Naive B cell (primary cell): ENCODE results near the gene UAP1. TPM values are rescaled to one million over a fixed set of nuclear protein-coding genes. Genes with fewer than 3 reads are reported as not detected.
A peak's percentile ranks its signal among the peaks of the same experiment; 100 is the strongest.

Experiments
- ATAC-seq, 2 donors: fragments of 150-1000 bp; cut with Tn5 transposase; 2 replicates each; pipeline ENCODE4 v1.10.0; 2021; ENCODE audit warnings: low read depth in 2 of 2, mild to moderate bottlenecking in 2 of 2, moderate library complexity in 2 of 2
- DNase-seq: peaks from one replicate; pipeline ENCODE4 v3.0.0; 2022
- H3K27ac Mint-ChIP-seq, 6 donors: one replicate each; pipeline ENCODE4 v1.8.0; 2020 to 2022; ENCODE audit warnings: mild to moderate bottlenecking in 6 of 6, mixed read lengths in 6 of 6, moderate library complexity in 5 of 6, inconsistent platforms in 2 of 6
- H3K27me3 Mint-ChIP-seq, 3 donors: one replicate each; pipeline ENCODE4 v1.8.0; 2021 to 2022; ENCODE audit warnings: mixed read lengths in 3 of 3, mild to moderate bottlenecking in 1 of 3
- H3K36me3 Mint-ChIP-seq, 2 donors: one replicate each; pipeline ENCODE4 v1.8.0; 2020 to 2022; ENCODE audit warnings: mixed read lengths in 2 of 2, inconsistent platforms in 1 of 2, mild to moderate bottlenecking in 1 of 2
- H3K4me1 Mint-ChIP-seq, 3 donors: one replicate each; pipeline ENCODE4 v1.8.0; 2020 to 2022; ENCODE audit warnings: mixed read lengths in 3 of 3, inconsistent platforms in 1 of 3, mild to moderate bottlenecking in 1 of 3, moderate library complexity in 1 of 3
- H3K4me3 Mint-ChIP-seq, 8 donors: one replicate each; pipeline ENCODE4 v1.8.0; 2020 to 2022; ENCODE audit warnings: mild to moderate bottlenecking in 8 of 8, mixed read lengths in 8 of 8, moderate library complexity in 8 of 8, inconsistent platforms in 2 of 8
- H3K9me3 Mint-ChIP-seq, 7 donors: one replicate each; pipeline ENCODE4 v1.8.0; 2020 to 2022; ENCODE audit warnings: mixed read lengths in 7 of 7, mild to moderate bottlenecking in 5 of 7, inconsistent platforms in 2 of 7, moderate library complexity in 1 of 7
- polyA plus RNA-seq, 6 donors: library from polyadenylated mRNA; unstranded; fragments of 300-500 nt; fragmentation: Illumina TruSeq; gene quantifications; one replicate each; pipeline ENCODE4 v1.2.3, GENCODE V29; 2021; ENCODE audit warnings: low read depth in 6 of 6

Gene UAP1
- polyA plus RNA-seq, 6 donors from 2014 or later = 15.8 to 50.0 (median 19.9) TPM

DNA sequence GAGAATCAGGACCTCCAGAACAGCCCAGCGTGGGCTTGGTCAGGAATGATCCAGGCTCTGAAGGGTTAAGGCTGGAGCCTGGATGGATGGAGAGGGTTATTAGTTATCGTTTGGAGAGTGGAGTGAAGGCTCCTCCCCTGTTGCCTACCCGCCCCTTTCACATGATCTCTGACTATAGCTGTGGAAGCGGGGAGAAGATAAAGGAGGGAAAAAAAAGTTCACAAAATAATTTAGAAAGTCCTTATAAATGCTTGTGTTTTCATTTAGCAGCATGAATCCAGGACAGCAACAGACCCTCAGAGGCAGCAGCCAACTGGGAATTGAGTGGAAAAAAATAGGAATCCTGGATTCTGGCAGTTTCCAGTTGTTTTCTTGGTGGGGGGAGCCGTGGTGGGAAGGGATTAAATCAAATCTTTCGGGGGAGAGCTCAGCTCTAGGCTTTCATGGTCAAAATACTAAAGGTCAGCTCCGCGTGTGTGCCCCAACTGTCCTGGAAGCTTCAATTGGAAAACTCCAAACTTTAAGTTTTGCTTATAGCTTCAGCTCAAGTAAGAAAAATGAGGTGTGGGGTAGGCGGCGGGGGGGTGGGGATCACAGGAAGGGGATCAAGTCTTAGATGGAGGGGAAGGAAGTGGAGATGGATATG is 70.1 kb downstream of the UAP1 start:
- DNase-seq (no peak), ATAC-seq (no peak)
- no peaks in the 10 kb centered on the region for H3K36me3 Mint-ChIP-seq
- peaks cover 20 to 47% (median 21%) of the 10 kb centered on the region in 3 donors for H3K27me3 Mint-ChIP-seq
- H3K4me3 Mint-ChIP-seq = no peak overlapping the region
- no peaks in the 10 kb centered on the region for H3K4me1 Mint-ChIP-seq
- H3K27ac Mint-ChIP-seq = no peak overlapping the region
- no peaks in the 10 kb centered on the region for H3K9me3 Mint-ChIP-seq

DNA sequence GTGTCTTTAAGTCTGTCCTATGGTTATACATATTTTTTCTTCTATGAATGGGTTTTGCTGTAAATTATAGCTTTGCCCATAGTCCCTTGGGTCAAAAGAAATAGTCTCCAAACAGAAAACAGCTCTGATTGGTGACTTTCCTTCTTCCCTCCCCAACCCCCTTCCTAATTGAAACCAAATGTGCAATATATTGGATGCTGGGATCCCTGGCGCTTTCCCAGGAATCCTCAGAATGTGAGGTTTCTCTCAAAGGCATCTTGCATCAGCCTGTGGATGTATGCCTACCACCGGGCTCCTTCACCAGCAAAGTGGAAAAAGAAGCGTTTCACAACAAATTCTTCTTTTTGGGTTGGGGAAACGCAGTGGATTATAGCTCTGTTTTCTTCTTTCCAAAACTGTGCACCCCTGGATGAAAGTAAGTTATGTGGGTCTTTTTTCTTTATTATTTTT is 70.7 kb downstream of the UAP1 start, which contains the start of gene DDR2:
Gene DDR2 (plus strand): TSS at position 248 of the 450 bp plus-strand sequence. CDS start 86,600 bp downstream, outside the sequence.
- Mint-ChIP-seq H3K9me3 (no peaks in the 10 kb centered on the region), H3K27ac (no peak within 1 kb of the TSS), H3K4me1 (no peaks in the 10 kb centered on the region), H3K36me3 (no peaks in the 10 kb centered on the region), H3K4me3 (no peak within 1 kb of the TSS), H3K27me3 (peaks cover 16 to 44% (median 17%) of the 10 kb centered on the region in 3 donors)
- DNase-seq (no peak), ATAC-seq (no peak)

- Mint-ChIP-seq H3K4me1 (no peaks in the 10 kb centered on the region), H3K9me3 (no peaks in the 10 kb centered on the region), H3K36me3 (no peaks in the 10 kb centered on the region), H3K27me3 (peaks cover 13 to 39% (median 16%) of the 10 kb centered on the region in 3 donors), H3K27ac (no peak overlapping the region), H3K4me3 (no peak overlapping the region)
- no peak for DNase-seq
- no peak for ATAC-seq
Measured at GRCh38 chr1:162632698-162633080, 71.2 kb downstream of the UAP1 start.

DNA sequence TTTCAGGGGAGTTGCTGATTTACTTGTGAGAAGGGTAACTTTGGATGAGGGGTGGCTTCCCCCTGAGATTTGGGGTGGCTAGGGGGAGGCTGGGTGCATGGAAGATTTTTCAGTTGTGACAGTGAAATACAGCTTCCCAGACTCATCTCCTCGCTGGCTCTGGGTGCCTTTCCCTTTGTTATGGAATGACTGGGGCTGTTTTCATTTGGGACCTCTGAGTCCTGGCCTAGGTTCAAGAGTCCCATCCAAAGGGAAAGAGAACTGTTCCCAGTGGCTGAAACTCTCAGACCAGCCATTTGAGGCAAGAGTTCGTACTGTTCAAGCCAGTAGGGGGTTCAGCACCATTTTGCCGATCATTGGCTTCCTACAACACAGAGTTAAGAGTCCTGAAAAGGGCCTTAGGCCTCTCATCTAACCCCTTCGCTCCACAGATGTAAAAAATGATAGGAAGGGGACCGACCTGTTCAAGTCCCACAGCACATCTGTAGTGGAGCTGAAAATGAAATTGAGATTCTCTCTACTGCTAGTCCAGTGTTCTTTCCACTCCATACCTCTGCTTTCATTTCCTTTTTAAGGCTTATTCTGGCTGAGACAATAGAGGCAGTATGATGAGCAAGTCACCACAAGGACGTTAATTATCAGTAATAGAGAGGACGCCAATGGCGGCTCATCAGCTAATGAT is 71.7 kb downstream of the UAP1 start:
- Mint-ChIP-seq H3K36me3 (no peaks in the 10 kb centered on the region), H3K4me3 (no peak overlapping the region), H3K27ac (no peak overlapping the region), H3K27me3 (peaks cover 10 to 36% (median 18%) of the 10 kb centered on the region in 3 donors), H3K4me1 (no peaks in the 10 kb centered on the region), H3K9me3 (peaks cover 0 to under 1% (median 0%) of the 10 kb centered on the region in 7 donors)
- no peak for ATAC-seq
- DNase-seq = no peak

DNA sequence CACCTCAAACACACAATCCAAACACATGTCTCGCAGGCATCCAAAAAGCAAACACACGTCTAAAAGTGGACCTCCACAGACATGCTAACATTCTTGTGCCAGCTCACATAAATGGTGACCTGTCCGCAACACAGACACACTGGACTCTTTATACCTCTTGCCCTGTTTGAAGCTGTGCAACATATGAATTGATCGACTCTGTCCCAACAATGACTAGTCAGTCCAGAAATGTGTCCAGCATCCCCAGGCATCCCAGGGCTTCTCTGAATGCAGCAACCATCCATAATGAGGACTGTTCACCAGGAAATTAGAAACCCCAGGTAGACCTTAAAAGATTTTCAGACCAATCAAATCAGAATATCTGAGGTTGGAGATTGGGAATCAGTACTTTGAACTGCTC is 73.9 kb downstream of the UAP1 start:
- Mint-ChIP-seq H3K36me3 (no peaks in the 10 kb centered on the region), H3K27ac (peak overlapping the region in 1 of 6 donors; percentile 11), H3K9me3 (peaks cover 0 to 2% (median 0%) of the 10 kb centered on the region in 7 donors), H3K27me3 (peaks cover 8 to 21% (median 17%) of the 10 kb centered on the region in 3 donors), H3K4me3 (no peak overlapping the region), H3K4me1 (peaks cover 0 to 4% (median 0%) of the 10 kb centered on the region in 3 donors)
- no peak for DNase-seq
- ATAC-seq = no peak

DNA sequence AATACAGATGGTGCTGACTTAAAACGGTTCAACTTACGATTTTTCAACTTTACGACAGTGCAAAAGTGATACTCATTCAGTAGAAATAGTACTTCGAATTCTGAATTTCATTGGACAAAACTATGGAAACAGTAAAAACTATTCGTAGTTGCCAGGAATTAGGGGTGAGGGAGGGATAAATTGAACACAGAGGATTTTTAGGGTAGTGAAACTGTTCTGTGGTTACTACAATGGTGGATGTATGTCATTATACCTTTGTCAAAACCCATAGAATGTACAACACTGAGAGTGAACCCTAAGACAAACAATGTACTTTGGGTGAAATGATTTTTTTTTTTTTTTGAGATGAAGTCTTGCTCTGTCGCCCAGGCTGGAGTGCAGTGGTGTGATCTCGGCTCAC is 78.2 kb downstream of the UAP1 start:
- DNase-seq = no peak
- peaks cover 0 to 4% (median 0%) of the 10 kb centered on the region in 3 donors for H3K4me1 Mint-ChIP-seq

DNA sequence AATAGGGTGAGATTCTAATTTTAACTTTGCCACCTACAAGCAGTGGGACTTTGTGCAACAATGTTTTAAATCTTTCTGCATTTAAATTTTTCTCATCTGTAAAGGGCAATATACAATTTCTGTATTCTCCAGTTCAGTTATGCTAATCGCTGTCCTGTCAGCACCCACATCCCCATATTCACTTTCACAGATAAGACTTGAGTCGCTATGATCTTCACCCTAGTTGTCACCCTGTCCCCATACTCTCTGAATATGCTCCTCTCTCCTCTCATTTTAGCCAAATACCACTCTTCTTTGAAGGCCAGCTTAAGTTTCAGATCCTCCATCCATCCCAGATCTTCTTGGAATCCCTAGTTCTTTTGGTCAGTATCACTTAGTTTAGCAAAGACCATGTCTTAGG is 79.6 kb downstream of the UAP1 start:
- no peak overlapping the region for H3K27ac Mint-ChIP-seq
- peaks cover 0 to 10% (median 8%) of the 10 kb centered on the region in 3 donors for H3K27me3 Mint-ChIP-seq

More for the DNA sequence above, 78.2 kb downstream of the UAP1 start:
- no peak overlapping the region for H3K4me3 Mint-ChIP-seq
- peaks cover 0 to 2% (median 0%) of the 10 kb centered on the region in 7 donors for H3K9me3 Mint-ChIP-seq
- no peak overlapping the region for H3K27ac Mint-ChIP-seq
- peaks cover 0 to 14% (median 4%) of the 10 kb centered on the region in 3 donors for H3K27me3 Mint-ChIP-seq
- peak; percentile 56 to 66 for ATAC-seq
- no peaks in the 10 kb centered on the region for H3K36me3 Mint-ChIP-seq

GRCh38 chr1:162644986-162645314 is 83.4 kb downstream of the UAP1 start:
- no peak overlapping the region for H3K4me3 Mint-ChIP-seq
- ATAC-seq = no peak
- peaks cover 0 to 2% (median 0%) of the 10 kb centered on the region in 3 donors for H3K4me1 Mint-ChIP-seq

More for the DNA sequence above, 79.6 kb downstream of the UAP1 start:
- ATAC-seq (no peak), DNase-seq (no peak)
- no peaks in the 10 kb centered on the region for H3K36me3 Mint-ChIP-seq
- H3K4me1 Mint-ChIP-seq = peaks cover 0 to 4% (median 0%) of the 10 kb centered on the region in 3 donors
- no peak overlapping the region for H3K4me3 Mint-ChIP-seq
- peaks cover 0 to 2% (median 0%) of the 10 kb centered on the region in 7 donors for H3K9me3 Mint-ChIP-seq

DNA sequence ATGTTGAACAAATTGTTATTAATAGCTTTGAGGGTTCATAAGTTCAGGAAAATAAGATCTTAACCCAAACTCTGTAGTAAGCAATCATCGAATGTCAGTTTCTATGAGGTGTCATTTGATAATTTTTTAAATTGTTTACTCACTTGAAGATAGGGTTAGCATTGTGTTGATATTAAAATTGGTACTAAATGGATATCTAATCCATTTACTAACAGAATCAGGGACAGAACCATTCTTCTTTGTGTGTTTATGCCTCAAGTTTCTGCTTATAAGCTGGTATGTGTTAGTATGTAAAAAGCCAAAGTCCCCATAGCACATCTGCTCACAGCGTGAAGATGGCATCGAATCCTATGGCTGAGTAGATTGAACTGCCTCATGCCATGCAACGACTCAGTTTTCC is 84.1 kb downstream of the UAP1 start:
- no peaks in the 10 kb centered on the region for H3K4me1 Mint-ChIP-seq
- H3K9me3 Mint-ChIP-seq = no peaks in the 10 kb centered on the region
- no peaks in the 10 kb centered on the region for H3K36me3 Mint-ChIP-seq
- no peak for DNase-seq
- no peak overlapping the region for H3K27ac Mint-ChIP-seq
- no peak for ATAC-seq
- H3K4me3 Mint-ChIP-seq = no peak overlapping the region
- peaks cover 13 to 21% (median 21%) of the 10 kb centered on the region in 3 donors for H3K27me3 Mint-ChIP-seq

More at GRCh38 chr1:162644986-162645314, 83.4 kb downstream of the UAP1 start:
- Mint-ChIP-seq H3K9me3 (no peaks in the 10 kb centered on the region), H3K27me3 (peaks cover 13 to 21% (median 20%) of the 10 kb centered on the region in 3 donors), H3K36me3 (no peaks in the 10 kb centered on the region), H3K27ac (no peak overlapping the region)
- no peak for DNase-seq

DNA sequence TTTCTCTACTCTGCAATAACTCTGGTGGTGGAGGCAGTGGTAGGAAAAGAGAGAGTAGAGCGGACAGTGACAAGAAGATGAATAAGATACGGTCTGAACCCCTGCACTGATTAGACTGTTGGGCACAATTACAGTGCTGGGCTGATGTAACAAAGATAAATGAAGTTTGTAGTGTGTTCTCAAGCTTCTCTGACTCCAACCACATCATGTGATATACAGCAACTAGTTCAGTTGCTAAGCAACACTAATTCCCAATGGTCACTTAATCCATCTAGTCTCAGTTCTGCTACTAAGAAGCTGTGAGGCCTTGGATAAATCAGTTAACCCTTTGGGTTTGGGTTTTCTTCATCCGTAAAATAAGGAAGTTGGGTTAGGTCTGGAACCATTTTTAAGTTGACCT is 88.1 kb downstream of the UAP1 start:
- Mint-ChIP-seq H3K4me1 (no peaks in the 10 kb centered on the region), H3K36me3 (peaks cover 0 to 8% of the 10 kb centered on the region in 2 donors)

More for the DNA sequence above, 88.1 kb downstream of the UAP1 start:
- DNase-seq = no peak
- Mint-ChIP-seq H3K9me3 (peaks cover 0 to 5% (median 0%) of the 10 kb centered on the region in 7 donors), H3K27ac (no peak overlapping the region), H3K27me3 (peaks cover 26 to 37% (median 28%) of the 10 kb centered on the region in 3 donors), H3K4me3 (no peak overlapping the region)
- no peak for ATAC-seq

Other genes with a start within 250 kb of the UAP1 start
- not detected for gene SPATA46, start 184.9 kb upstream of the UAP1 start, polyA plus RNA-seq
- not detected for gene C1orf226, start 180.0 kb upstream of the UAP1 start, polyA plus RNA-seq
- gene SH2D1B, start 149.6 kb upstream of the UAP1 start, polyA plus RNA-seq = 1 to 10 TPM in 1 of 6 donors, under 1 TPM in 5; 0.21 to 1.2 (median 0.42) TPM
- gene UHMK1, start 63.9 kb upstream of the UAP1 start, polyA plus RNA-seq = 10 to 100 TPM; 40.6 to 83.4 (median 59.6) TPM
- not detected for gene DDR2, start 70.7 kb downstream of the UAP1 start, polyA plus RNA-seq
- 10 to 100 TPM in 5 of 6 donors, 1 to 10 TPM in 1; 7.7 to 30.5 (median 20.8) TPM for gene HSD17B7, start 229.0 kb downstream of the UAP1 start, polyA plus RNA-seq